ENCODE data around the gene SPATA33. TPM values are rescaled to one million over a fixed set of nuclear protein-coding genes. Genes with fewer than 3 reads are reported as not detected.
"Not testable (repeated sequence)": the region's sequence is repeated elsewhere in the genome, so short reads cannot be mapped to it uniquely, and the experiment has no call there.

Gene SPATA33
- total RNA-seq, 4 donors from 2014 or later, result 4.4 to 10.1 (median 7.4) TPM

DNA sequence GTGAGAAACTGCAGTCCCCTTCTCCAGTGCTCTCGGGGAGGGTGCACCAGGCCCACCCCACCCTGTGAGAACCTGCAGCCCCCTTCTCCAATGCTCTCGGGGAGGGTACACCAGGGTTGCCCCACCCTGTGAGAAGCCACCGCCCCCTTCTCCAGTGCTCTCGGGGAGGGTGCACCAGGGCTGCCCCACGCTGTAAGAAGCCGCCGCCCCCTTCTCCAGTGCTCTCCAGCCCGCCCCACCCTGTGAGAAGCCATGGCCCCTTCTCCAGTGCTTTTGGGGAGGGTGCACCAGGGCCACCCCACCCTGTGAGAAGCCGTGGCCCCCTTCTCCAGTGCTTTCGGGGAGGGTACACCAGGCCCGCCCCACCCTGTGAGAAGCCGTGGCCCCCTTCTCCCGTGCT is 12.1 kb downstream of the SPATA33 start:
- Histone ChIP-seq H3K4me1 (no peaks in the 10 kb centered on the region), H3K9me3 (no peaks in the 10 kb centered on the region), H3K27ac (no peak overlapping the region), H3K4me3 (no peak overlapping the region), H3K36me3 (no peaks in the 10 kb centered on the region), H3K27me3 (no peaks in the 10 kb centered on the region)
- WGBS, 2 donors (ENCODE audit: low coverage in 1 of 2), result 89% methylated on average over 12 of the region's 13 CpGs; no CpG with 5 or more reads in 1 of the 2 donors
- in situ Hi-C loops (cut with MboI; ENCODE audit: low pct_ligation_motif_present in 1 of 4, low pct_unique_long_range_greater_than_20kb in 1 of 4, low sequenced_read_pairs in 3 of 4), result no loop called here
- intact Hi-C loops (cut with DNase I; ENCODE audit: low total_unique reads), result no loop called here
- TF ChIP-seq EP300 (IDR thresholded peaks at IDR 0.05; ENCODE audit: low read depth) (no peak), POLR2A (IDR thresholded peaks at IDR 0.05) (no peak), POLR2AphosphoS5 (IDR thresholded peaks at IDR 0.05) (no peak)
- TF ChIP-seq, protein P1, sequence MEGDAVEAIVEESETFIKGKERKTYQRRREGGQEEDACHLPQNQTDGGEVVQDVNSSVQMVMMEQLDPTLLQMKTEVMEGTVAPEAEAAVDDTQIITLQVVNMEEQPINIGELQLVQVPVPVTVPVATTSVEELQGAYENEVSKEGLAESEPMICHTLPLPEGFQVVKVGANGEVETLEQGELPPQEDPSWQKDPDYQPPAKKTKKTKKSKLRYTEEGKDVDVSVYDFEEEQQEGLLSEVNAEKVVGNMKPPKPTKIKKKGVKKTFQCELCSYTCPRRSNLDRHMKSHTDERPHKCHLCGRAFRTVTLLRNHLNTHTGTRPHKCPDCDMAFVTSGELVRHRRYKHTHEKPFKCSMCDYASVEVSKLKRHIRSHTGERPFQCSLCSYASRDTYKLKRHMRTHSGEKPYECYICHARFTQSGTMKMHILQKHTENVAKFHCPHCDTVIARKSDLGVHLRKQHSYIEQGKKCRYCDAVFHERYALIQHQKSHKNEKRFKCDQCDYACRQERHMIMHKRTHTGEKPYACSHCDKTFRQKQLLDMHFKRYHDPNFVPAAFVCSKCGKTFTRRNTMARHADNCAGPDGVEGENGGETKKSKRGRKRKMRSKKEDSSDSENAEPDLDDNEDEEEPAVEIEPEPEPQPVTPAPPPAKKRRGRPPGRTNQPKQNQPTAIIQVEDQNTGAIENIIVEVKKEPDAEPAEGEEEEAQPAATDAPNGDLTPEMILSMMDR (IDR thresholded peaks at IDR 0.05), result no peak
- DNase-seq, result no peak

DNA sequence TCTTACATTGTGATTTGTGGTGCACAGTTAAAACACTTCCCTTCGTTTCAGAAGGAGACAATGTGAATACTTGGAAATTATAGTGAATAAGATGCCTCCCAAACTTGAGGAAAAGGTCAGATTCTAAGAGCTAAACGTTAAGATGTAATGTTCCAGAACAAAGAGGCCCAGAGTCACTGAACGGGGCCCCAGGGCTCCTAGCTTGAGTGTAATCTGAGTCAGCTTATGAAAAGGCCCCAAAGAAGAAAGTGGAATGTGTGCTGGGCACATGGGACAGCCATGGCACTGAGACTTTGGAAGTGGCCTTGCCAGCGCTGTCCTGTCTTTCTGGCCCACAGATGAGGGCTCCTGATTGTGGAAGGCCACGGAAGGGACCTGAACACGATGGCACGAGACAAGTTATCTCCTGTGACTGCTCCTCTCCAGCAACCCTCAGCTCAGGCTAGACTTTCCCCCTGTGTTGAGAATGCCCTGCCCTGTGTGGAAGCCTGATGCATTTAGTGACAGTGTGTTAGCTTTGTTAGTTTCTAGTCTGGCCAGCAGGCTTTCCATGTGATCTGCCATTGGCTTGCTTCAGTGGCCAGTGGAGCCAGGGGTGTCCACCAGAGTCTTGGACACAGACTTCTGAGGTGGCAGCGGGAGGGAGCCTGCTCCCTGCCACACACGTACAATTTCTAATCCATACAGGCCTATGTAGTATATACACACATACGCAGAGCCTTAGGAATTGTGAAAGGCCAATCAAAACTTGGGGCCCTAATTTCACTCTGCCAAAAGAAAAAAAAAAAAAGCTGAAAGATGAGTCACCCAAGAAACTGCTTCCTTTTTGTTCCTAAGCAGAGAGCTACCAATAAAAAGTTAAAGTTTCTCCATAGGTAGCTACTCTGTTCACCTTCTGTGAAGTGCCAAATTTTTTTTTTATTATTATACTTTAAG is 13.1 kb downstream of the SPATA33 start:
- TF ChIP-seq, protein P1 (IDR thresholded peaks at IDR 0.05), result no peak
- TF ChIP-seq POLR2AphosphoS5 (IDR thresholded peaks at IDR 0.05) (no peak), EP300 (IDR thresholded peaks at IDR 0.05; ENCODE audit: low read depth) (no peak), POLR2A (IDR thresholded peaks at IDR 0.05) (no peak)
- Histone ChIP-seq H3K27me3 (no peaks in the 10 kb centered on the region), H3K4me1 (no peaks in the 10 kb centered on the region), H3K4me3 (no peak overlapping the region), H3K36me3 (no peaks in the 10 kb centered on the region), H3K9me3 (no peaks in the 10 kb centered on the region), H3K27ac (no peak overlapping the region)
- intact Hi-C loops (cut with DNase I; ENCODE audit: low total_unique reads) (no loop called here), in situ Hi-C loops (cut with MboI; ENCODE audit: low pct_ligation_motif_present in 1 of 4, low pct_unique_long_range_greater_than_20kb in 1 of 4, low sequenced_read_pairs in 3 of 4) (no loop called here)
- DNase-seq, result no peak
- 62 to 83% methylated on average over 5 to 10 of the region's 10 CpGs for WGBS, 2 donors (ENCODE audit: low coverage in 1 of 2)

DNA sequence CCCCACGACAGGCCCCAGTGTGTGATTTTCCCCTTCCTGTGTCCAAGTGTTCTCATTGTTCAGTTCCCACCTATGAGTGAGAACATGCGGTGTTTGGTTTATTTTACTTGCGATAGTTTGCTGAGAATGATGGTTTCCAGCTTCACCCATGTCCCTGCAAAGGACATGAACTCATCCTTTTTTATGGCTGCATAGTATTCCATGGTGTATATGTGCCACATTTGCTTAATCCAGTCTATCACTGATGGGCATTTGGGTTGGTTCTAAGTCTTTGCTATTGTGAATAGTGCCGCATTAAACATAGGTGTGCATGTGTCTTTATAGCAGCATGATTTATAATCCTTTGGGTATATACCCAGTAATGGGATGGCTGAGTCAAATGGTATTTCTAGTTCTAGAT is 13.9 kb downstream of the SPATA33 start:
- DNase-seq; intact Hi-C loops (cut with DNase I; ENCODE audit: low total_unique reads): not testable (repeated sequence)
- WGBS, 2 donors (ENCODE audit: low coverage in 1 of 2), result 90 to 91% methylated on average over 2 to 4 of the region's 4 CpGs

DNA sequence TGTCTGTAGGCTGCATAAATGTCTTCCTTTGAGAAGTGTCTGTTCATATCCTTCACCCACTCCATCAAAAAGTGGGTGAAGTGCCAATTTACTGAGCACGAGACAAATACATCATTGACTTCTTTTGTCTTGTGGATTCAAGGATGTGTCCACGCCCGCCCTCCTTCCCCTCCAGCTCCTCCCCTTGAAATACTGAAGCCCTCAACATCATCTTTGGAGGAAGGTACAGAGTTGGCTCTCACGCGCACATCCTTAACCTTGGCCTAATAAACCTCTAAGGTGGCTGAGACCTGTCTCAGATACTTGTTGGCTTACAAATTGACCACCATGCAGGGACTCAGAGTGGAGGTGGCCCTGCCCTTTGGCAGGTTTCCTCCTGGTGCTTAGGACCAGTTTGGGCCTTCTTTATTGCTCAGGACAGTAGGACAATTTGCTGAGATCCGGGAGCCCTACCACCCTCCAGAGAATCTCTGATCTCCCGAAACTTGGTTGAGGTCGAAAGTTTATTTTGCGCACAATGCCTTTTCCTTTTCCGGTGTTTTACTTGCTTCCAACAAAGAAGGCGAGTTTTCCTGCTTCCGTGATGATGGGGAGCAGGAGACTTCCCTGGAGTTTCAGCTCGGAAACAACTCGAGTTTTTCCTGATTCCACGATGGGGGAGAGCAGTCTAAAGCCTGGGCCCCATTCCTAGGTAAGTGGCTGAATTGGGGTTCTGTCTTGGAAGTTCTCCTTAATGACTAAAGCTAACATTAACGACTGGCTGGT is 14.7 kb downstream of the SPATA33 start:
- intact Hi-C loops (cut with DNase I; ENCODE audit: low total_unique reads), result no loop called here

More for the DNA sequence above, 13.9 kb downstream of the SPATA33 start:
- H3K4me3 ChIP-seq; H3K36me3 ChIP-seq; H3K9me3 ChIP-seq; H3K4me1 ChIP-seq; in situ Hi-C loops (cut with MboI; ENCODE audit: low pct_ligation_motif_present in 1 of 4, low pct_unique_long_range_greater_than_20kb in 1 of 4, low sequenced_read_pairs in 3 of 4); H3K27ac ChIP-seq; H3K27me3 ChIP-seq: not testable (repeated sequence)

DNA sequence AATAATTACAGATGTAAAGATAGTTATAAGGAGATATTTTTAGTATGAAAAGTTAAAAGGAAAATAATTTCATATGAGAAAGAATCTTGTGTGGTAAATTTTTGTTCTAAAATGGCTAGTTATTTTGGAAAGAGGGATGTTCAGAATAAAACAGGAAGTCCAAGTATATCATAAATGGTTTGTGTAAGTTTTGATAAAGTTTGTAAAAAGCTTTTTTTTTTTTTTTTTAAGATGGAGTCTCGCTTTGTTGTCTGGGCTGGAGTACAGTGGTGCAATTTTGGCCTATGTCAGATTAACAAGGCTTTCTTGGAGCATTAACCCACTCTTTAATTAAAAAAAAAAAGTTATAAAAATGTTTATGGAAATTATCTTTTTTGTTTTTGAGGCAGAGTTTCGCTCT is 20.6 kb downstream of the SPATA33 start:
- TF ChIP-seq, protein P1 (IDR thresholded peaks at IDR 0.05), result no peak
- TF ChIP-seq EP300 (IDR thresholded peaks at IDR 0.05; ENCODE audit: low read depth), result no peak
- no peak for TF ChIP-seq POLR2AphosphoS5 (IDR thresholded peaks at IDR 0.05)
- no peak for TF ChIP-seq POLR2A (IDR thresholded peaks at IDR 0.05)
- in situ Hi-C loops (cut with MboI; ENCODE audit: low pct_ligation_motif_present in 1 of 4, low pct_unique_long_range_greater_than_20kb in 1 of 4, low sequenced_read_pairs in 3 of 4), result no loop called here

More for the DNA sequence above, 14.7 kb downstream of the SPATA33 start:
- WGBS, 2 donors (ENCODE audit: low coverage in 1 of 2), result 83 to 90% methylated on average over 12 to 16 of the region's 16 CpGs
- no peak for DNase-seq
- Histone ChIP-seq H3K36me3 (no peaks in the 10 kb centered on the region), H3K9me3 (no peaks in the 10 kb centered on the region), H3K27me3 (no peaks in the 10 kb centered on the region), H3K27ac (no peak overlapping the region), H3K4me1 (no peaks in the 10 kb centered on the region), H3K4me3 (no peak overlapping the region)
- TF ChIP-seq POLR2AphosphoS5 (IDR thresholded peaks at IDR 0.05), result no peak
- in situ Hi-C loops (cut with MboI; ENCODE audit: low pct_ligation_motif_present in 1 of 4, low pct_unique_long_range_greater_than_20kb in 1 of 4, low sequenced_read_pairs in 3 of 4), result no loop called here

More for the DNA sequence above, 20.6 kb downstream of the SPATA33 start:
- H3K4me3 ChIP-seq, result no peak overlapping the region
- no peak overlapping the region for H3K27ac ChIP-seq
- H3K9me3 ChIP-seq, result peaks cover 0 to 4% of the 10 kb centered on the region in 2 donors
- no peaks in the 10 kb centered on the region for H3K27me3 ChIP-seq
- H3K36me3 ChIP-seq, result no peaks in the 10 kb centered on the region
- 95 to 96% methylated on average over 2 of the region's 2 CpGs for WGBS, 2 donors (ENCODE audit: low coverage in 1 of 2)
- intact Hi-C loops (cut with DNase I; ENCODE audit: low total_unique reads), result no loop called here
- no peaks in the 10 kb centered on the region for H3K4me1 ChIP-seq
- no peak for DNase-seq

Measured in transverse colon (tissue), 4 donors.